GM12891 (cell line): ENCODE measurements around the gene NRP1.

ENCODE experiments used
- PAX5 ChIP-seq: IDR thresholded peaks from 2 replicates; pipeline ENCODE4 v1.6.1; 2011; ENCODE audit warnings: low read length, moderate library complexity, mild to moderate bottlenecking; ENCODE audit not compliant: insufficient read depth, severe bottlenecking
- POLR2A ChIP-seq: IDR thresholded peaks from 2 replicates; pipeline ENCODE4 v1.6.1; 2011; ENCODE audit warnings: low read depth, low read length, control low read depth
- POLR2AphosphoS5 ChIP-seq: IDR thresholded peaks from 2 replicates; pipeline ENCODE4 v1.6.1; 2011; ENCODE audit warnings: low read depth, low read length, control low read depth
- POU2F2 ChIP-seq: IDR thresholded peaks from 2 replicates; pipeline ENCODE4 v1.6.1; 2011; ENCODE audit warnings: low read depth, mild to moderate bottlenecking, control low read depth, low read length, moderate library complexity
- SPI1 ChIP-seq: IDR thresholded peaks from 2 replicates; pipeline ENCODE4 v1.6.1; 2011; ENCODE audit warnings: low read depth, low read length, control low read depth
- TAF1 ChIP-seq: IDR thresholded peaks from 2 replicates; pipeline ENCODE4 v1.6.1; 2011; ENCODE audit warnings: low read depth, low read length, control low read depth

- TF ChIP-seq POLR2A, result no peak
- TF ChIP-seq POLR2AphosphoS5, result no peak
- no peak for TF ChIP-seq SPI1
- no peak for TF ChIP-seq TAF1
- TF ChIP-seq PAX5, result no peak
- TF ChIP-seq POU2F2, result no peak
These were observed 46.3 kb downstream of the NRP1 start for GRCh38 chr10:33288127-33288526.
